Neutrophil (primary cell): ENCODE results near the gene ERCC2.

ENCODE experiments used
- H3K27ac ChIP-seq: fragments of 200-600 bp; sonication (generic); 2 replicates; pipeline ENCODE4 v1.5.1; 2016; ENCODE audit warnings: mild to moderate bottlenecking, moderate library complexity
- H3K27me3 ChIP-seq: fragments of 200-600 bp; sonication (generic); 2 replicates; pipeline ENCODE4 v1.6.0; 2016; ENCODE audit warnings: mild to moderate bottlenecking
- H3K36me3 ChIP-seq: fragments of 200-600 bp; sonication (generic); 2 replicates; pipeline ENCODE4 v1.5.1; 2017
- H3K4me1 ChIP-seq, 2 experiments: fragments of 200-600 bp in 1 of 2; sonication (generic) in 1 of 2; 1 replicate in 1 of 2; 2 replicates in 1 of 2; pipeline versions ENCODE4 v1.5.1 to v1.6.1; 2013 to 2016; ENCODE audit warnings: low read depth in 1 of 2, low read length in 1 of 2, mild to moderate bottlenecking in 1 of 2, moderate library complexity in 1 of 2; ENCODE audit not compliant: control insufficient read depth in 1 of 2, insufficient read depth in 1 of 2
- H3K4me3 ChIP-seq, 2 experiments: fragments of 200-600 bp in 1 of 2; sonication (generic) in 1 of 2; 1 replicate in 1 of 2; 2 replicates in 1 of 2; pipeline ENCODE4 v1.5.1; 2013 to 2016; ENCODE audit warnings: low read depth in 1 of 2, low read length in 1 of 2, mild to moderate bottlenecking in 1 of 2, moderate library complexity in 1 of 2
- H3K9me3 ChIP-seq: fragments of 200-600 bp; sonication (generic); 2 replicates; pipeline ENCODE4 v1.5.1; 2016
- TF ChIP-seq, protein P1 (sequence below): fragments of 200-600 bp; sonication (generic); IDR thresholded peaks from 2 replicates; pipeline ENCODE4 v1.5.1; 2016; ENCODE audit warnings: antibody characterized with exemption

The ERCC2 gene

DNA sequence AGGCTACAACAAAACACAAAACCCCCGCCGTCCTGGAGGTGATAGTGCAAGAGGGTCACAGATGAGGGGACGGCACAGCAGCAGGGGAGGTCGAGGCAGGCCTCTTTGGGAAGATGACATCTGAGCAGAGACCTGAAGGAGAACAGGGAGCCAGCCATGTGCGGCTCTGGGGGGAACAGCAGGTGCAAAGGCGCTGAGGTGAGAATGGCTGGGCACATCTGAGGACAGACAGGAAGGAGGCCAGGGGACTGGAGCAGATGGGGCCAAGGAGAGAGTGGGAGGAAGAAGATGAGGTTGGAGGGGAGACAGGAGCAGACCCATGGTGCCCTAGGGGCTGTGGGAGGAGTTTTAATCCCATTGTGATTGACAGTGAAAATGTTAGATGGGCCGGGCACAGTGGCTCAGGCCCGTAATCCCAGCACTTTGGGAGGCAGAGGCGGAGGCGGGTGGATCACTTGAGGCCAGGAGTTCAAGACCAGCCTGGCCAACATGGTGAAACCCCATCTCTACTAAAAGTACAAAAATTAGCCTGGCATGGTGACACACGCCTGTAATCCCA lies 45.9 kb downstream of the ERCC2 start:
- Histone ChIP-seq H3K4me1 (no peaks in the 10 kb centered on the region), H3K9me3 (no peaks in the 10 kb centered on the region), H3K36me3 (no peaks in the 10 kb centered on the region), H3K27ac (no peak overlapping the region), H3K27me3 (peaks cover 42% of the 10 kb centered on the region), H3K4me3 (no peak overlapping the region)
- TF ChIP-seq, protein P1, sequence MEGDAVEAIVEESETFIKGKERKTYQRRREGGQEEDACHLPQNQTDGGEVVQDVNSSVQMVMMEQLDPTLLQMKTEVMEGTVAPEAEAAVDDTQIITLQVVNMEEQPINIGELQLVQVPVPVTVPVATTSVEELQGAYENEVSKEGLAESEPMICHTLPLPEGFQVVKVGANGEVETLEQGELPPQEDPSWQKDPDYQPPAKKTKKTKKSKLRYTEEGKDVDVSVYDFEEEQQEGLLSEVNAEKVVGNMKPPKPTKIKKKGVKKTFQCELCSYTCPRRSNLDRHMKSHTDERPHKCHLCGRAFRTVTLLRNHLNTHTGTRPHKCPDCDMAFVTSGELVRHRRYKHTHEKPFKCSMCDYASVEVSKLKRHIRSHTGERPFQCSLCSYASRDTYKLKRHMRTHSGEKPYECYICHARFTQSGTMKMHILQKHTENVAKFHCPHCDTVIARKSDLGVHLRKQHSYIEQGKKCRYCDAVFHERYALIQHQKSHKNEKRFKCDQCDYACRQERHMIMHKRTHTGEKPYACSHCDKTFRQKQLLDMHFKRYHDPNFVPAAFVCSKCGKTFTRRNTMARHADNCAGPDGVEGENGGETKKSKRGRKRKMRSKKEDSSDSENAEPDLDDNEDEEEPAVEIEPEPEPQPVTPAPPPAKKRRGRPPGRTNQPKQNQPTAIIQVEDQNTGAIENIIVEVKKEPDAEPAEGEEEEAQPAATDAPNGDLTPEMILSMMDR, result no peak

DNA sequence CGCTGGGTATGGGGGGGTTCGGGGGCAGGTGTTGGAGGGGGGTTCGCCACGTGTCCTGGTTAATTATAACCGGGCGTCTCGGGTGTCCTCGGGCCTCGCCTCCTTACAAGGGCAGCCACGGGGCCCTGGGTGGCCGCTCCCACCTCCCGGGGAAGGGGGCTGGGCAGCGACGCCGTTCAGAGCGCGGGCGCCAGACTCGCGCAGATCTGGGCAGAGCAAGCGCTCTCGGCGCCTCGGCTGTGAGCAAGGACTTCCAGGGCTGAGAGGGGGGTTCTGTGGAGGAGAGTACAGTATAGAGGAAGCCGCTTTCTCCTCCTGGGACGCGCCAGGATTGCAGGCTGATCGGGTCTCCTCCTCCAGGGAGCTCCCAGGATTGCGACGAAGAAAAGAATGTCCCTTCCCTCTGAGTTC lies 46.7 kb downstream of the ERCC2 start:
- TF ChIP-seq, protein P1, result no peak
- H3K4me1 ChIP-seq, result no peaks in the 10 kb centered on the region
- no peak overlapping the region for H3K27ac ChIP-seq
- no peaks in the 10 kb centered on the region for H3K36me3 ChIP-seq
- H3K4me3 ChIP-seq, result no peak overlapping the region
- H3K9me3 ChIP-seq, result no peaks in the 10 kb centered on the region
- peaks cover 47% of the 10 kb centered on the region for H3K27me3 ChIP-seq

DNA sequence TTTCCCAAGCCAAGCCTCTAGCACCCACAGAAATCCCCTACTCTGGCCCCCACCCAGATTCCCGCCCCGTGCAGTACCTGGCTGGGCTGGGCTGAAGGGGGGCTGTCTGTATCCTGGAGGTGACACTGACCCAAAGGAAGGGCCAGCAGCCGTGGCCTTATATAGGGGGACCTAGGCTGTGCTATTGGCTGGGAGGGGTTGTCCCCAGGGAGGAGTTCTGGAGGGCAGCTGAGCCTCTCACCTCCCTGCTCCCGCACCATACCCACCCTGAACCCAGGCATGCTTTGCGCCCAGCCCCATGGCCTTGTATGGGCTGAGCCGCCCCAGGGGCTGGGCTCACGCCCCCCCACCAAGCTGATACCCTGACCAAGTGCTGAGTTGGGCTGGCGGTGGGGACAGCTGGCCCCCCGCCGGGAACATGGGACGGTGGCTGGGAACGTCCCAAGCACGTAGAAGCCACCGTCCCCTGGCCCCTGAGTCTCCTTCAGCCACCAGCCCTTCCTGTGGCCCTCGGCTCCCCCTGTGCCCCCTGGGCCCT lies 47.6 kb downstream of the ERCC2 start, which contains the start of gene CKM:
TSS of gene CKM (minus strand) at position 132 of the 538 bp plus-strand sequence. CDS start 3,162 bp downstream, outside the sequence.
- no peaks in the 10 kb centered on the region for H3K4me1 ChIP-seq
- H3K36me3 ChIP-seq, result no peaks in the 10 kb centered on the region
- H3K27me3 ChIP-seq, result peaks cover 51% of the 10 kb centered on the region
- no peaks in the 10 kb centered on the region for H3K9me3 ChIP-seq
- no peak within 1 kb of the TSS for H3K4me3 ChIP-seq
- no peak within 1 kb of the TSS for H3K27ac ChIP-seq
- TF ChIP-seq, protein P1, result no peak

DNA sequence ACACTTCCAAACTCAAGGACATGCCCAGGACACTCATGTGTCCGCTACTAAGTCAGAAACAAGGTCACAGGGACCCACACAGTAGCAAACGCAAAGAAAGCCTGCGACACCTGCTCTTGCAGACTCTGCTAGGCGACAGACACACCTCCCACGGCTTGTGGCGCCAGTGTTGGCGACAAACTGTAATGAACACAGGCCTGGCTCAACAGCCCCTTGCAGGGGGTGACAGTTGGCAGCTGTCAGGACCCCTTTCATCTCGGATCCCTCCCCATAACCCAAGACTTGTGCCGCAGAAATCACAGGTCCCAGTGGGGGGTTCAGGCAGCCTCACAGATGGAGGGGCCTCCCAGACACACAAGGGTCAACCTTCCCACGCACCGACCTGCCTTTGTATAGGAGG lies 48.1 kb downstream of the ERCC2 start:
- H3K4me3 ChIP-seq, result no peak overlapping the region
- TF ChIP-seq, protein P1, result no peak

DNA sequence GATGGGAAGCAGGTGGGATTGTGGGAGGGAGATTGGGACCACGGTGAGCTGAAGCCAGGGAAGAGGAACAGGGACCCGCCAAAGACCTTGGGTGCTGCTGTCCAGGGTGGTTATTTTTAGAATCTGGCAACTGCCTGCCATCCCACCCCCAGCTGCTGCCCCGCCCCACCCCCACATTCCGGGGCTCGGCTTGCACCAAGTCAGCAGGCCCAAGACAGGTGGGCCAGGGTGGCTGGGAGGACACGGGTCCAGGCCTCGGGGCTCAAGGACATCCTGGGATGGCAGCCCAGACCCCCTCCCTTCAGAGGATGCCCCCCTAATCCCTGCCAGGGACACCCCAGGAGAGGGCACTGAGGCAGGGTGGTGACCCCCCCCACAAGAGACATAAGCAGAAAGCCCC lies 48.5 kb downstream of the ERCC2 start:
- Histone ChIP-seq H3K9me3 (no peaks in the 10 kb centered on the region), H3K4me1 (no peaks in the 10 kb centered on the region), H3K27me3 (peaks cover 60% of the 10 kb centered on the region), H3K36me3 (no peaks in the 10 kb centered on the region), H3K27ac (no peak overlapping the region), H3K4me3 (no peak overlapping the region)
- TF ChIP-seq, protein P1, result no peak

More for the DNA sequence above, 48.1 kb downstream of the ERCC2 start:
- H3K4me1 ChIP-seq, result no peaks in the 10 kb centered on the region
- H3K27ac ChIP-seq, result no peak overlapping the region
- H3K9me3 ChIP-seq, result no peaks in the 10 kb centered on the region
- H3K36me3 ChIP-seq, result no peaks in the 10 kb centered on the region
- peaks cover 56% of the 10 kb centered on the region for H3K27me3 ChIP-seq
